ENCODE data around the gene CERKL. TPM values are rescaled to one million over a fixed set of nuclear protein-coding genes. Genes with fewer than 3 reads are reported as not detected.

CERKL gene
- total and polyA plus RNA-seq, 2 of the 13 experiments (the other 11 are each of a cell fraction or from before 2014, with no cell fraction given) = not detected

GRCh38 chr2:181677912-181678586 lies 21.1 kb upstream of the CERKL start (continued):
- TF ChIP-seq MLX (CRISPR knock-in tag; IDR thresholded peaks at IDR 0.05) = peak; percentile 57; the same call in 1 of the 2 replicates
- TF ChIP-seq GZF1 (CRISPR knock-in tag; IDR thresholded peaks at IDR 0.05) = 0 out of 2 replicates have a peak, but pooled peaks have one; percentile 60
- TF ChIP-seq, protein P1, sequence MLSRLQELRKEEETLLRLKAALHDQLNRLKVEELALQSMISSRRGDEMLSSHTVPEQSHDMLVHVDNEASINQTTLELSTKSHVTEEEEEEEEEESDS (CRISPR knock-in tag; IDR thresholded peaks at IDR 0.05; ENCODE audit: borderline replicate concordance) = peak; percentile 75; the same call in 1 of the 2 replicates
- no peak for TF ChIP-seq ZNF24 (IDR thresholded peaks at IDR 0.05)
- 0 out of 2 replicates have a peak, but pooled peaks have one; percentile 35 for TF ChIP-seq ZNF354B (CRISPR knock-in tag; IDR thresholded peaks at IDR 0.05)
- TF ChIP-seq ZNF776 (CRISPR knock-in tag; IDR thresholded peaks at IDR 0.05) = no peak; the same call in 1 of the 2 replicates
- TF ChIP-seq ZNF780A (CRISPR knock-in tag; IDR thresholded peaks at IDR 0.05) = peak; percentile 55; the same call in 1 of the 2 replicates

- no peaks in the 10 kb centered on the region for H3K36me3 ChIP-seq (replicated peaks in 1 of 2; ENCODE audit: control insufficient read depth in 1 of 2, insufficient read depth in 2 of 2, low read length in 2 of 2)
- in situ Hi-C loops (cut with HindIII; ENCODE audit: extremely low pct_ligation_motif_present, low pct_unique_long_range_greater_than_20kb) (no loop called here), intact Hi-C loops (cut with micrococcal nuclease; ENCODE audit: unreplicated experiment) (no loop called here)
- no peak overlapping the region for H3K4me2 ChIP-seq (ENCODE audit: low read depth, low read length)
- ChIA-PET POLR2A (no interaction called here), CTCF (ENCODE audit: low intra/inter-chr PET ratio, low total read pairs) (no interaction called here)
- H3K9ac ChIP-seq (ENCODE audit: insufficient read depth, low read depth, low read length) = no peak overlapping the region
- no peak overlapping the region for H2AFZ ChIP-seq (ENCODE audit: low read length)
- no TSS peak for BruUV-seq (replicated peaks)
- H3K27me3 ChIP-seq (ENCODE audit: control insufficient read depth in 1 of 2, insufficient read depth in 2 of 2, low read length in 2 of 2) = peaks cover 0 to 6% of the 10 kb centered on the region in 2 experiments; a peak in 3 of 5 replicates
- H3K27ac ChIP-seq (ENCODE audit: extremely low read length, insufficient read depth, low read length) = no peak overlapping the region
- no peaks in the 10 kb centered on the region for H3K4me1 ChIP-seq (ENCODE audit: insufficient read depth, low read length)
- FAIRE-seq = no peak
- no peaks in the 10 kb centered on the region for H4K20me1 ChIP-seq (ENCODE audit: insufficient read depth, low read length)
- no peaks in the 10 kb centered on the region for H3K79me2 ChIP-seq (ENCODE audit: insufficient read depth, low read length)
- H3K4me3 ChIP-seq (replicated peaks in 1 of 3; ENCODE audit: insufficient read depth in 1 of 3, low read depth in 2 of 3, low read length in 3 of 3) = no peak overlapping the region
- H3K9me3 ChIP-seq (ENCODE audit: low read length) = no peaks in the 10 kb centered on the region
- ATAC-seq = no peak
- DNase-seq (ENCODE audit: low spot score) = no peak
- under 1% methylated on average over 4 of the region's 4 CpGs for WGBS (ENCODE audit: low lambda C conversion rate)
- TF ChIP-seq ATF7 (IDR thresholded peaks at IDR 0.05) (no peak), ATF7 (CRISPR knock-in tag; IDR thresholded peaks at IDR 0.05) (no peak), MED1 (CRISPR knock-in tag; IDR thresholded peaks at IDR 0.05) (no peak), ETS1 (CRISPR knock-in tag; IDR thresholded peaks at IDR 0.05) (no peak), KDM5B (CRISPR knock-in tag; IDR thresholded peaks at IDR 0.05; ENCODE audit: borderline replicate concordance) (no peak), ZFP36 (IDR thresholded peaks at IDR 0.05; ENCODE audit: borderline replicate concordance, low read depth, low read length, partially characterized antibody) (no peak), ZNF225 (CRISPR knock-in tag; IDR thresholded peaks at IDR 0.05) (no peak), ATF1 (CRISPR knock-in tag; IDR thresholded peaks at IDR 0.05) (no peak), HOXA9 (CRISPR knock-in tag; IDR thresholded peaks at IDR 0.05; ENCODE audit: borderline replicate concordance) (no peak), MBNL3 (CRISPR knock-in tag; conservative IDR thresholded peaks at IDR 0.05) (no peak), FOXA1 (IDR thresholded peaks at IDR 0.05) (no peak), FOXA1 (CRISPR knock-in tag; IDR thresholded peaks at IDR 0.05) (no peak), ZNF615 (CRISPR knock-in tag; IDR thresholded peaks at IDR 0.05; ENCODE audit: borderline replicate concordance) (no peak)
- TF ChIP-seq, protein P2, sequence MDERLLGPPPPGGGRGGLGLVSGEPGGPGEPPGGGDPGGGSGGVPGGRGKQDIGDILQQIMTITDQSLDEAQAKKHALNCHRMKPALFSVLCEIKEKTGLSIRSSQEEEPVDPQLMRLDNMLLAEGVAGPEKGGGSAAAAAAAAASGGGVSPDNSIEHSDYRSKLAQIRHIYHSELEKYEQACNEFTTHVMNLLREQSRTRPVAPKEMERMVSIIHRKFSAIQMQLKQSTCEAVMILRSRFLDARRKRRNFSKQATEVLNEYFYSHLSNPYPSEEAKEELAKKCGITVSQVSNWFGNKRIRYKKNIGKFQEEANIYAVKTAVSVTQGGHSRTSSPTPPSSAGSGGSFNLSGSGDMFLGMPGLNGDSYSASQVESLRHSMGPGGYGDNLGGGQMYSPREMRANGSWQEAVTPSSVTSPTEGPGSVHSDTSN (CRISPR knock-in tag; IDR thresholded peaks at IDR 0.05) = no peak
- TF ChIP-seq, protein P3, sequence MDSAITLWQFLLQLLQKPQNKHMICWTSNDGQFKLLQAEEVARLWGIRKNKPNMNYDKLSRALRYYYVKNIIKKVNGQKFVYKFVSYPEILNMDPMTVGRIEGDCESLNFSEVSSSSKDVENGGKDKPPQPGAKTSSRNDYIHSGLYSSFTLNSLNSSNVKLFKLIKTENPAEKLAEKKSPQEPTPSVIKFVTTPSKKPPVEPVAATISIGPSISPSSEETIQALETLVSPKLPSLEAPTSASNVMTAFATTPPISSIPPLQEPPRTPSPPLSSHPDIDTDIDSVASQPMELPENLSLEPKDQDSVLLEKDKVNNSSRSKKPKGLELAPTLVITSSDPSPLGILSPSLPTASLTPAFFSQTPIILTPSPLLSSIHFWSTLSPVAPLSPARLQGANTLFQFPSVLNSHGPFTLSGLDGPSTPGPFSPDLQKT (CRISPR knock-in tag; IDR thresholded peaks at IDR 0.05; ENCODE audit: borderline replicate concordance) = no peak
Measured at GRCh38 chr2:181675254-181675653, 18.3 kb upstream of the CERKL start.
